ENCODE results near the gene GAD1. TPM values are rescaled to one million over a fixed set of nuclear protein-coding genes. Genes with fewer than 3 reads are reported as not detected.

The GAD1 gene
- total and polyA plus RNA-seq, 11 donors, result 0.04 to 0.51 (median 0.35) TPM; not detected in 7

- Histone ChIP-seq H3K27ac (no peak overlapping the region), H3K36me3 (no peaks in the 10 kb centered on the region), H3K4me1 (no peaks in the 10 kb centered on the region), H3K27me3 (peaks cover 0 to 11% (median 0%) of the 10 kb centered on the region in 9 donors), H3K4me3 (no peak overlapping the region), H3K9me3 (no peaks in the 10 kb centered on the region)
- ATAC-seq (no peak), DNase-seq (no peak)
- intact Hi-C loops (cut with DNase I), result no loop called here
- TF ChIP-seq CTCF (IDR thresholded peaks at IDR 0.05), result no peak
- TF ChIP-seq POLR2A (IDR thresholded peaks at IDR 0.05), result no peak
Measured at GRCh38 chr2:170887496-170887895, 70.8 kb downstream of the GAD1 start.

- Histone ChIP-seq H3K27ac (no peak overlapping the region), H3K36me3 (no peaks in the 10 kb centered on the region), H3K9me3 (no peaks in the 10 kb centered on the region), H3K4me1 (no peaks in the 10 kb centered on the region), H3K4me3 (no peak overlapping the region), H3K27me3 (peaks cover 0 to 13% (median 0%) of the 10 kb centered on the region in 9 donors)
- no peak for DNase-seq
- no peak for TF ChIP-seq POLR2A (IDR thresholded peaks at IDR 0.05)
- TF ChIP-seq CTCF (IDR thresholded peaks at IDR 0.05), result no peak
- WGBS, 4 donors, result 76 to 86% (median 79%) methylated on average over 3 of the region's 3 CpGs
- no peak for ATAC-seq
- intact Hi-C loops (cut with DNase I), result no loop called here
Measured at GRCh38 chr2:170887896-170888295, 71.2 kb downstream of the GAD1 start.

- no peak for ATAC-seq
- 87 to 93% (median 89%) methylated on average over 4 of the region's 4 CpGs for WGBS, 4 donors
Measured at GRCh38 chr2:170891893-170892292, 75.2 kb downstream of the GAD1 start.

GRCh38 chr2:170892391-170892951 lies 75.8 kb downstream of the GAD1 start:
- H3K27ac ChIP-seq, result no peak overlapping the region
- H3K9me3 ChIP-seq, result no peaks in the 10 kb centered on the region
- no peaks in the 10 kb centered on the region for H3K36me3 ChIP-seq
- TF ChIP-seq CTCF (IDR thresholded peaks at IDR 0.05), result no peak
- TF ChIP-seq POLR2A (IDR thresholded peaks at IDR 0.05), result no peak
- ATAC-seq (no peak), DNase-seq (no peak)
- intact Hi-C loops (cut with DNase I), result no loop called here
- H3K4me3 ChIP-seq, result no peak overlapping the region
- no peaks in the 10 kb centered on the region for H3K4me1 ChIP-seq
- 86 to 88% (median 87%) methylated on average over 9 of the region's 9 CpGs for WGBS, 4 donors
- H3K27me3 ChIP-seq, result peaks cover 0 to 9% (median 0%) of the 10 kb centered on the region in 9 donors

More at GRCh38 chr2:170891893-170892292, 75.2 kb downstream of the GAD1 start:
- TF ChIP-seq POLR2A (IDR thresholded peaks at IDR 0.05) (no peak), CTCF (IDR thresholded peaks at IDR 0.05) (no peak)
- intact Hi-C loops (cut with DNase I), result no loop called here
- no peaks in the 10 kb centered on the region for H3K36me3 ChIP-seq
- no peak for DNase-seq
- peaks cover 0 to 10% (median 0%) of the 10 kb centered on the region in 9 donors for H3K27me3 ChIP-seq
- no peaks in the 10 kb centered on the region for H3K9me3 ChIP-seq
- no peak overlapping the region for H3K4me3 ChIP-seq
- H3K4me1 ChIP-seq, result no peaks in the 10 kb centered on the region
- no peak overlapping the region for H3K27ac ChIP-seq
